OCI-M2 (cell line): Measurements from ENCODE around the gene TAF3.

Experiments used
- DNase-seq: peaks from one replicate; lab custom pipeline; 2025; ENCODE audit not compliant: unreplicated experiment; lab: John Stamatoyannopoulos, UW

Gene TAF3

GRCh38 chr10:8056378-8056777 lies 238.1 kb downstream of the TAF3 start:
- no peak for DNase-seq

DNA sequence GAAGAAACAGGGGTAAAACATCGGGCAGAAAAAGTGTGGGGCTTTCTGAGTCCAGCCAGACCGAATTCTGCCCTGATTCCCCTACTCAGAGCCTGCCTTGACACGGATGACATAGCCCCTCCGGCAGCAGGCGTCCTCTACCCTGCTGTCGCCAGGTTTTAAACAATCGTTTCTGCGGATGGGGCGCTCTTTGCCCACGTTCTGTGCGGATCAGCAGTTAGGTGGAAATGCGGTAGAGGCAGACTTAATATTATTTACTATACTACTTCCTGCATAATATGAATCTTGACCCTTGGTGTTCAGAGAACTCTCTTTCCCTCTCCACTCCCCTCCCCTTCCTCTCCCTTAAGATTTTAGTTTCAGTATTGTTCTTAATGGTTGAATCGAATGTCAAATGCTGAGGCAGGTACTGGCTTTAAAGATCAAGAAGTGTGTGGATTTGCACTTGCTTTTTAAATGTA lies 238.6 kb downstream of the TAF3 start:
- no peak for DNase-seq

GRCh38 chr10:8057636-8058273 lies 239.4 kb downstream of the TAF3 start:
- DNase-seq: no peak

GRCh38 chr10:8058274-8059111 lies 240.2 kb downstream of the TAF3 start:
- DNase-seq: no peak

DNA sequence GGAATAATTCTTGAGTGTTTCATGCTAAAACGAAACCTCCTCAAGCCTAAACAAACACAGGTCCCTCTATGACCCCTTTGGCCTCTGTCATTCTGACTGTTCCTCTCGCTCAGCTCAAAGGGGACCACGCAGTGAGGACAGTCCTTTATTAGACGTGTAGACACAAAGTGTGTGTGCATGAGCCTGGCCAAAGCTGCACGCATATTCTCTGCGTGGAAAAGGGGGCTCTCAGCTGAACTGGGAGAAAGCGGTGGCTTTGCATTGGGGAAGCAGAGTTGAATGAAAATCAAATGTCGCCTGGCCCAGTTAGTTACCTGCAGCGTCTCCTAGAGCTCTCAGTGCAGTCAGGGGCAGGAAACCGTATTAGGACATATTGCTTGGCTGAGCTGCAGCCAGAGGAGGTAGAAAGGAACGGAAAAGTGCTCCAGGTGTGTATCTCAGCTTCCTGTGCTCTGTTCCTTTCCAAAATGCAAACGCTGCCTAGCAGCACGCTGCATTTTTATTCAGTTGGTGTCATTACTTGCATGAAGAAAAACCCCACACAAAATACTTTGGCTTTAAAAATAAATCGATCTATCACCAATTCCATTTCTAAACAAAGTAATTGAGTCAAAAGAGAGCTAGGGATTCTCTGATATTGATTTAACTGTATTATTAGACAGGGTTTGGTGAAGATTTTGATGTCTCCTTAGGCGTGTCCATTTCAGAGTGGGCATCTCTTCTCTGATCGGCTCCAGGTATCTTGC lies 241.1 kb downstream of the TAF3 start:
- DNase-seq: no peak

- no peak for DNase-seq
These were observed 241.9 kb downstream of the TAF3 start for GRCh38 chr10:8060010-8060703.

DNA sequence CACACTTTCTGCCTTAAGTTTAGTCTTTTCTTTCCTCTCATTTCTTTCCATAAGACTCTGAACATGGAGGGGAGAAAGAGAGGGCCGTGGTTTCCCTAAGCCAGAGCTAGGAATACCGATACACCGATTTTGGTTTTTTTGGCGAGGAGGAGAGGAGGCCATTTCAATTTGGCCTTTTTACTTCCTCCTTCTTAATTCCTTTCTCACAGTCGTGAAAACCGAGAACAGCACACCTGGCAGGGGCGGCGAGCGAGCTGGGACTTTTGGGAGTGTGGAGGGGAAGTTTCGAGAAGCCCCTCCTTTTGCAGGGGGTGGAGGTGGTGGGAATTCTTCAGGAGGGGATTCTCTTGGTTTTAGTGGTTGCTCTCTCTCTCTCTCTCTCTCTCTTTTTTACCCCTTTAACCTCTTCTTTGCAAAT lies 242.4 kb downstream of the TAF3 start:
- no peak for DNase-seq

- DNase-seq: no peak
These were observed 243.2 kb downstream of the TAF3 start for GRCh38 chr10:8061274-8062211.

- no peak for DNase-seq
These were observed 245.0 kb downstream of the TAF3 start for GRCh38 chr10:8063128-8063908.

DNA sequence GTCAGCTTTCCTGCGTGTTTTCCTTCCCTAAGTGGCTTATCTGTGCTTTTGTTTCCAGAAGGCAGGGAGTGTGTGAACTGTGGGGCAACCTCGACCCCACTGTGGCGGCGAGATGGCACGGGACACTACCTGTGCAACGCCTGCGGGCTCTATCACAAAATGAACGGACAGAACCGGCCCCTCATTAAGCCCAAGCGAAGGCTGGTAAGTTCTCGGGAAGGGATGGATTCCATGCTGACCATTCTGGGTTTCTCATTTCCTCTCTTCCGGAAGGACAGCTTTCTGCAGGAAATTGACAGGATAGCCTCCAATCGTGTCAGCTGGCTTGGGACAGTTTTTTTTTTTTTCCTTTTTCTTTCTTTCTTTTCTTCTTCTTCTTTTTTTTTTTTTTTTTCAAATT lies 245.6 kb downstream of the TAF3 start:
- DNase-seq: no peak

DNA sequence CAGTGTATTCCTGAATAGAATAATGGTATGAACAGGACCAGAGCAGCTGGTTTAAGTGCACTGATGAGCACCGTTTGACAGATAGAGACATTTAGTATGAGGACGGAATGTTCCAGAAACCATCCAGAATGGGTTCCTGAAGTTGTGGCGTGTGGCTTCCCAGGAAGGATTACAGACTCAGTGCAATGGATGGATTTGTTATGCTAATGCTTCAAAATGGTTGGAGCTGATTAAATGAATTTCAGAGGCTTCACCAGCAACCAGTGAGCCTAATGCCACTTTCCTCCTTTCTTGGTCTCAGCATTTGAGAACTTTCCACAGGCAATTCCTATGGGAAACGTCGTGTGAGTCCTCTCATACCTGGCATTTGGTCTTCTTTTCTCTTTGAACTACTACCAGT lies 246.1 kb downstream of the TAF3 start:
- no peak for DNase-seq

- DNase-seq: no peak
These were observed 247.3 kb downstream of the TAF3 start for GRCh38 chr10:8065651-8066050.

DNA sequence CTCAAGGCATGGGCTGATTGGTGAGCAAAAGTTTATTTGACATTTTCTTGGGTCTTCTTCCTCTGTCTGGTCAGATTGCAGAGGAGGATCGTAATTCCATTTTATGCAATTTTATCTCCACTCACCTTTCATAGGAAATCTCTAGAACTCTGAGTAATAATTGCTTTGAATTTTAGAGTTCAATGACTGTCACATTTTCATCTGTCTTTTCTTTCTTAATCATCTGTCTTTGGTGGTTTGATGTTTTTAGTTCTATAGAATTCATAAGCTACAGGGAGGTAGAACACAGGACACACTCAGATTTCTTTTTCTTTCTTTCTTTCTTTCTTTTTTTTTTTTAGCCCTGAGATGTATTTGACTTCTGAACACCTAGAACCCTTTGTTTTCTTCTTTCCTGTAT lies 247.8 kb downstream of the TAF3 start:
- no peak for DNase-seq
